HepG2 (cell line): ENCODE data around the gene EXOC5. TPM values are rescaled to one million over a fixed set of nuclear protein-coding genes. Genes with fewer than 3 reads are reported as not detected.
"Not testable (repeated sequence)": the region's sequence is repeated elsewhere in the genome, so short reads cannot be mapped to it uniquely, and the experiment has no call there.

ENCODE experiments used
- ATAC-seq: fragments of 200-7000 bp; cut with Tn5 transposase; 3 replicates; pipeline ENCODE4 v1.9.1; 2020; ENCODE audit warnings: mild to moderate bottlenecking, moderate library complexity
- BruUV-seq: library from RNA; stranded (reverse); fragments of 400-500 nt; replicated peaks from 2 replicates; lab custom pipeline; 2021; lab: Mats Ljungman, UMichigan
- CTCF ChIA-PET: fragments of 300-600 bp; formaldehyde crosslinking; extraction: SDS; loops from one replicate; lab custom pipeline; 2021; ENCODE audit warnings: low total read pairs, inconsistent platforms, low intra/inter-chr PET ratio; lab: Yijun Ruan, JAX
- POLR2A ChIA-PET: fragments of 350-600 bp; sonication (Branson Sonifier 250); formaldehyde crosslinking; loops from one replicate; lab custom pipeline; 2020; ENCODE audit warnings: antibody characterized with exemption, inconsistent platforms; lab: Yijun Ruan, JAX
- DNase-seq: peaks from one replicate; pipeline ENCODE4 v3.0.0-alpha.2; 2015; ENCODE audit warnings: low spot score
- FAIRE-seq: peaks from 3 replicates; lab custom pipeline; 2011; peaks lifted over from hg19 to GRCh38; lab: Jason Lieb, UNC
- H2AFZ ChIP-seq: one replicate; pipeline ENCODE4 v1.6.1; 2011; ENCODE audit warnings: low read length, inconsistent platforms
- H3K27ac ChIP-seq: fragments of 300-600 bp; 3 replicates; pipeline ENCODE4 v1.8.0; 2011; ENCODE audit warnings: mixed run types, mild to moderate bottlenecking, mixed read lengths, low read length, inconsistent platforms; ENCODE audit not compliant: insufficient read depth; ENCODE audit errors: extremely low read length
- H3K27me3 ChIP-seq, 2 experiments: fragments of 200-600 bp in 1 of 2; 2 replicates in 1 of 2; 3 replicates in 1 of 2; pipeline versions ENCODE4 v1.6.0 to v1.8.0; 2011; ENCODE audit warnings: low read length in 2 of 2, mild to moderate bottlenecking in 2 of 2, moderate library complexity in 2 of 2, inconsistent platforms in 1 of 2; ENCODE audit not compliant: insufficient read depth in 2 of 2, control insufficient read depth in 1 of 2
- H3K36me3 ChIP-seq, 2 experiments: fragments of 200-600 bp in 1 of 2; replicated peaks in 1 of 2; 2 replicates in 1 of 2; 3 replicates in 1 of 2; pipeline versions ENCODE4 v1.5.1 to v1.8.0; 2011; ENCODE audit warnings: low read length in 2 of 2, inconsistent platforms in 1 of 2; ENCODE audit not compliant: insufficient read depth in 2 of 2, control insufficient read depth in 1 of 2
- H3K4me1 ChIP-seq: 2 replicates; pipeline ENCODE4 v1.5.1; 2012; ENCODE audit warnings: low read length, inconsistent platforms; ENCODE audit not compliant: insufficient read depth
- H3K4me2 ChIP-seq: 2 replicates; pipeline ENCODE4 v1.6.0; 2011; ENCODE audit warnings: low read depth, low read length, inconsistent platforms
- H3K4me3 ChIP-seq, 3 experiments: fragments of 200-600 bp in 1 of 3; sonication (generic), shearing (Covaris generic) in 1 of 3; replicated peaks in 1 of 3; 2 replicates each; pipeline ENCODE4 v1.5.1; 2011 to 2016; ENCODE audit warnings: low read length in 3 of 3, inconsistent platforms in 2 of 3, low read depth in 2 of 3, mild to moderate bottlenecking in 2 of 3, control low read depth in 1 of 3, mixed read lengths in 1 of 3; ENCODE audit not compliant: insufficient read depth in 1 of 3
- H3K79me2 ChIP-seq: one replicate; pipeline ENCODE4 v1.6.1; 2011; ENCODE audit warnings: low read length, inconsistent platforms; ENCODE audit not compliant: insufficient read depth
- H3K9ac ChIP-seq: 2 replicates; pipeline ENCODE4 v1.6.0; 2011; ENCODE audit warnings: mild to moderate bottlenecking, low read depth, low read length, inconsistent platforms; ENCODE audit not compliant: insufficient read depth
- H3K9me3 ChIP-seq: 2 replicates; pipeline ENCODE4 v1.5.1; 2012; ENCODE audit warnings: mild to moderate bottlenecking, low read length
- H4K20me1 ChIP-seq: 2 replicates; pipeline ENCODE4 v1.6.0; 2011; ENCODE audit warnings: inconsistent platforms, mild to moderate bottlenecking, low read length, moderate library complexity; ENCODE audit not compliant: insufficient read depth
- CEBPB ChIP-seq: IDR thresholded peaks from 2 replicates; pipeline ENCODE4 v1.6.1; 2011; ENCODE audit warnings: low read depth, low read length, improper control_type of control experiment, borderline replicate concordance
- CEBPG ChIP-seq: IDR thresholded peaks from 2 replicates; pipeline ENCODE4 v1.6.1; 2016
- MED13 ChIP-seq: sonication (generic); formaldehyde crosslinking; IDR thresholded peaks from 2 replicates; pipeline ENCODE4 v1.5.0; 2020; ENCODE audit warnings: missing genetic modification reagents
- WGBS: methylation state at CpG from one replicate; pipeline ENCODE4 v1.1.6; 2017; ENCODE audit warnings: low lambda C conversion rate; 5-methylcytosine and 5-hydroxymethylcytosine counted together
- in situ Hi-C: cut with HindIII; loops from 2 replicates; pipeline ENCODE4 v1.10.0; 2017; ENCODE audit warnings: low pct_unique_long_range_greater_than_20kb; ENCODE audit not compliant: extremely low pct_ligation_motif_present
- intact Hi-C: fragments of 100-400 bp; cut with micrococcal nuclease; formaldehyde crosslinking; loops from one replicate; pipeline ENCODE4 v1.10.0; 2022; ENCODE audit not compliant: unreplicated experiment
- polyA plus RNA-seq, 8 experiments: library from polyadenylated mRNA; depleted of rRNA in 3 of 8; stranded (reverse) in 7 of 8; unstranded in 1 of 8; fragments of >200 nt; fragmentation: Illumina TruSeq in 4 of 8; extraction: Trizol in 4 of 8; gene quantifications; 2 replicates each; pipeline versions ENCODE4 v1.2.1 to v1.2.3, GENCODE V29; 2011 to 2016; ENCODE audit warnings: low read depth in 4 of 8, missing spikeins in 1 of 8, mixed read lengths in 1 of 8; ENCODE audit not compliant: insufficient read depth in 1 of 8
- total RNA-seq, 5 experiments: library from RNA; depleted of rRNA; stranded (reverse); fragments of >200 nt; fragmentation: Illumina TruSeq; extraction: Trizol; gene quantifications; 2 replicates each; pipeline ENCODE4 v1.2.3, GENCODE V29; 2016; ENCODE audit warnings: low read depth in 1 of 5

Gene EXOC5
- total and polyA plus RNA-seq, 2 of the 13 experiments (the other 11 are each of a cell fraction or from before 2014, with no cell fraction given) = 15.1 to 43.8 TPM

DNA sequence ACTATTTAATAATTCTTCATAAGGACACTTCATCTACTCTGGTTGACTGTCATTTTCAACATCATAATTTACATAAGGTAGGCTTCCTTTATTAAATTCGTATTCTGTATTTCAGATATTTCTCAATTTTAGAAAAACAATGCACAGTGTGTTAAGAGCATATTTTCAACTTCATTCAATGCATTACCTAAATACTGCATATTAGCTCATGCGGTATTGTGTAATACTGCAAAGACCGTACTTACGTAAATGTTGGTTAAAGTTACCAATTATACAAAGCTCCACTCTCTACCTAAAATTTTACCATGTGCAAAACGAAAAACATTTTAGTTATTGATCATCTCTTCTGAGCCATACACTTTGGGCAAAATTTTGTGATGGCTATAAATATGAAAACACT lies 62.8 kb downstream of the EXOC5 start:
- 0 out of 2 replicates have a peak, but pooled peaks have one; percentile 18 for TF ChIP-seq CEBPG (CRISPR knock-in tag)
- peak; percentile 78 for TF ChIP-seq CEBPB
- TF ChIP-seq MED13 (CRISPR knock-in tag) = no peak
- Histone ChIP-seq H3K27me3 (no peaks in the 10 kb centered on the region), H3K4me3 (no peak overlapping the region), H3K36me3 (peaks cover 0 to 9% of the 10 kb centered on the region in 2 experiments; a peak in 1 of 5 replicates), H4K20me1 (no peaks in the 10 kb centered on the region), H3K27ac (no peak overlapping the region), H3K4me2 (no peak overlapping the region), H2AFZ (no peak overlapping the region), H3K4me1 (no peaks in the 10 kb centered on the region), H3K9ac (no peak overlapping the region), H3K79me2 (no peaks in the 10 kb centered on the region), H3K9me3 (no peaks in the 10 kb centered on the region)
- ChIA-PET POLR2A (no interaction called here), CTCF (no interaction called here)
- in situ Hi-C loops (no loop called here), intact Hi-C loops (loop anchor here (10.0 kb wide), 1 partner anchor 89 kb away; no protein-coding TSS in a partner anchor)
- no TSS peak for BruUV-seq
- FAIRE-seq (no peak), ATAC-seq (no peak), DNase-seq (no peak)
- 94% methylated on average over 5 of the region's 5 CpGs for WGBS

DNA sequence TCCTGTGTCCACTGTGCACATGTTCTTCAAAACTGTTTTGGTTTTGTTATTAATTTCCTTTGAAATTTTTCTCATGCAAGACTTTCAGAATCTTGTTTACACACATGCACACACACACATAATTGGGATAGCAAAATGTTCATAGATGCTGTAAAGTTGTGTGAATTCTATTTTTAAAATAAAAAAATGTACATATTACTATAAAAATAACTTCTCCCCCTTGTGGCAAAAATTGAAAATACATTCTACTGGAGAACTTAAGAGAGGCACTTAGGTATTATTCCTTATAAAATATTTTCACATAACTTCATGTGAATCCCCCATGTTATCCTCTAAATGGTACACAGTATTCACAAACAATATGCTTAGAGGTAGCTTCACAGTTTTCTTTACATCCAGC lies 66.0 kb downstream of the EXOC5 start:
- H3K4me3 ChIP-seq, H3K4me2 ChIP-seq, H2AFZ ChIP-seq, POLR2A ChIA-PET, H3K27me3 ChIP-seq, CTCF ChIA-PET, DNase-seq, H3K9me3 ChIP-seq, H3K36me3 ChIP-seq, H4K20me1 ChIP-seq, H3K27ac ChIP-seq, BruUV-seq, ATAC-seq, H3K9ac ChIP-seq, H3K4me1 ChIP-seq, FAIRE-seq, in situ Hi-C loops, H3K79me2 ChIP-seq: not testable (repeated sequence)
- intact Hi-C loops = loop anchor here (10.0 kb wide), 1 partner anchor 92 kb away; no protein-coding TSS in a partner anchor
